Vein endothelial cell (primary cell): Measurements from ENCODE around the gene SRPRB. TPM values are rescaled to one million over a fixed set of nuclear protein-coding genes. Genes with fewer than 3 reads are reported as not detected.

Source experiments
- total RNA-seq: library from RNA; depleted of rRNA; stranded (reverse); fragments of >200 nt; gene quantifications from 2 replicates; pipeline ENCODE4 v1.2.3, GENCODE V29; 2012

The SRPRB gene, protein sequence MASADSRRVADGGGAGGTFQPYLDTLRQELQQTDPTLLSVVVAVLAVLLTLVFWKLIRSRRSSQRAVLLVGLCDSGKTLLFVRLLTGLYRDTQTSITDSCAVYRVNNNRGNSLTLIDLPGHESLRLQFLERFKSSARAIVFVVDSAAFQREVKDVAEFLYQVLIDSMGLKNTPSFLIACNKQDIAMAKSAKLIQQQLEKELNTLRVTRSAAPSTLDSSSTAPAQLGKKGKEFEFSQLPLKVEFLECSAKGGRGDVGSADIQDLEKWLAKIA
- total RNA-seq = 56.2 and 68.4 TPM in 2 replicates

DNA sequence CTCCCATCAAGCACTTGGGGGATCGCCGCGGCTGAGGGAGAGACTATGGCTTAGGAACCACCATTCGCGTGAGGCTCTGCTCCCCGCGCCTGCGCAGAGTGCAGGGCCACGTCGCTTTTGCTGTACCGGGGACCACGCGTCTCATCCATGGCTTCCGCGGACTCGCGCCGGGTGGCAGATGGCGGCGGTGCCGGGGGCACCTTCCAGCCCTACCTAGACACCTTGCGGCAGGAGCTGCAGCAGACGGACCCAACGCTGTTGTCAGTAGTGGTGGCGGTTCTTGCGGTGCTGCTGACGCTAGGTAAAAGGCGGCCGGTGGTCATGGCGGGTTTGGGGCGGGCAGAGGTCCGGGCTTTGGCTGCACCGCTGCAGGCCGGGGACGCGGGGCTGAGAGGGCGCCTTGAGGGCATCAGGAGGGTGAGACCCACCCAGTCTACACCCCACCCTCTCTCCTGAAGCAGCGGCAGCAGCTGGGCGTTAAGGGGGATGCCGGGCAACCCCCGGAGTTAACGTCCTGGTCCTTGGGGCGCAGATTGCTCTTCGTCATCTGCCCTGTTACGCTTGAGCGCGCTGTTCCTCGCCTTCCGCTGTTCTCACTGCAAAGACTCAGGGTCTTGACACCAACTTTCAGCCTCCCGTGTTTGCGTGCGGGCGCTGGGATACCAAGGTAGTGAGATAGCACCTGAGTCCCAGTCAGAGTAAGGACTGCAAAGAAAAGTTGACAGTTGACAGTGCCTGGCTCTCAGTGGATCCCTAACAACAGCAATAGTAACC lies at the start of gene SRPRB:
TSS of gene SRPRB (plus strand) at position 114 of the 774 bp plus-strand sequence. CDS start at position 148, 34 bp downstream.

Other genes starting within 250 kb of the SRPRB start
- gene CDV3, start 232.1 kb upstream of the SRPRB start, total RNA-seq = 155 and 201 TPM in 2 replicates
- 39.2 and 59.0 TPM in 2 replicates for gene TOPBP1, start 143.9 kb upstream of the SRPRB start, total RNA-seq
- gene TF, start 59.4 kb upstream of the SRPRB start, total RNA-seq = under 0.01 and 0.19 TPM in 2 replicates
- 0.98 and 1.2 TPM in 2 replicates for gene RAB6B, start 90.1 kb downstream of the SRPRB start, total RNA-seq
- 2.6 and 10.5 TPM in 2 replicates for gene SLCO2A1, start 224.1 kb downstream of the SRPRB start, total RNA-seq